Measurements from ENCODE around the gene ARPP19. TPM values are rescaled to one million over a fixed set of nuclear protein-coding genes. Genes with fewer than 3 reads are reported as not detected.

ARPP19 gene
- total RNA-seq, 4 donors from 2014 or later = 141 to 201 (median 166) TPM

- TF ChIP-seq CTCF (IDR thresholded peaks at IDR 0.05) (no peak), POLR2AphosphoS5 (IDR thresholded peaks at IDR 0.05) (no peak), EP300 (IDR thresholded peaks at IDR 0.05) (no peak), POLR2A (IDR thresholded peaks at IDR 0.05; ENCODE audit: low read depth) (no peak)
- no peak overlapping the region for H3K27ac ChIP-seq (replicated peaks in 1 of 4)
- no peak overlapping the region for H3K4me3 ChIP-seq
- intact Hi-C loops (cut with DNase I) = no loop called here
- no peaks in the 10 kb centered on the region for H3K27me3 ChIP-seq
- H3K36me3 ChIP-seq = no peaks in the 10 kb centered on the region
- 77% methylated on average over 2 of the region's 2 CpGs for WGBS
- H3K9me3 ChIP-seq = no peaks in the 10 kb centered on the region
- H3K4me1 ChIP-seq = peaks cover 10 to 42% (median 20%) of the 10 kb centered on the region in 4 donors
- no peak for DNase-seq (ENCODE audit: extremely low spot score)
These were observed 57.7 kb downstream of the ARPP19 start for GRCh38 chr15:52511084-52511483.

- Histone ChIP-seq H3K4me1 (peaks cover 10 to 38% (median 20%) of the 10 kb centered on the region in 4 donors), H3K27ac (replicated peaks in 1 of 4) (no peak overlapping the region), H3K27me3 (no peaks in the 10 kb centered on the region), H3K4me3 (no peak overlapping the region), H3K36me3 (no peaks in the 10 kb centered on the region), H3K9me3 (no peaks in the 10 kb centered on the region)
- intact Hi-C loops (cut with DNase I) = no loop called here
- no peak for DNase-seq (ENCODE audit: extremely low spot score)
- TF ChIP-seq POLR2A (IDR thresholded peaks at IDR 0.05; ENCODE audit: low read depth) (no peak), CTCF (IDR thresholded peaks at IDR 0.05) (no peak), EP300 (IDR thresholded peaks at IDR 0.05) (no peak), POLR2AphosphoS5 (IDR thresholded peaks at IDR 0.05) (no peak)
- WGBS = 81% methylated on average over 3 of the region's 3 CpGs
These were observed 59.2 kb downstream of the ARPP19 start for GRCh38 chr15:52509500-52510245.

- WGBS = 68% methylated on average over 6 of the region's 6 CpGs
- no peak overlapping the region for H3K4me3 ChIP-seq
- no peaks in the 10 kb centered on the region for H3K27me3 ChIP-seq
- no peaks in the 10 kb centered on the region for H3K9me3 ChIP-seq
- H3K4me1 ChIP-seq = peaks cover 8 to 31% (median 18%) of the 10 kb centered on the region in 4 donors
- no peak for DNase-seq (ENCODE audit: extremely low spot score)
- H3K27ac ChIP-seq (replicated peaks in 1 of 4) = no peak overlapping the region
- no peaks in the 10 kb centered on the region for H3K36me3 ChIP-seq
- intact Hi-C loops (cut with DNase I) = no loop called here
- TF ChIP-seq EP300 (IDR thresholded peaks at IDR 0.05) = no peak
- TF ChIP-seq POLR2A (IDR thresholded peaks at IDR 0.05; ENCODE audit: low read depth) = no peak
- no peak for TF ChIP-seq CTCF (IDR thresholded peaks at IDR 0.05)
- TF ChIP-seq POLR2AphosphoS5 (IDR thresholded peaks at IDR 0.05) = no peak
These were observed 62.3 kb downstream of the ARPP19 start for GRCh38 chr15:52506549-52506948.

GRCh38 chr15:52505151-52505550 lies 63.7 kb downstream of the ARPP19 start:
- Histone ChIP-seq H3K36me3 (peaks cover 0 to 2% (median 0%) of the 10 kb centered on the region in 4 donors), H3K27ac (replicated peaks in 1 of 4) (no peak overlapping the region), H3K4me3 (no peak overlapping the region), H3K27me3 (no peaks in the 10 kb centered on the region), H3K9me3 (no peaks in the 10 kb centered on the region), H3K4me1 (peaks cover 0 to 25% (median 13%) of the 10 kb centered on the region in 4 donors)
- WGBS = 88% methylated on average over 6 of the region's 6 CpGs
- TF ChIP-seq CTCF (IDR thresholded peaks at IDR 0.05) = no peak
- no peak for TF ChIP-seq EP300 (IDR thresholded peaks at IDR 0.05)
- TF ChIP-seq POLR2A (IDR thresholded peaks at IDR 0.05; ENCODE audit: low read depth) = no peak
- no peak for TF ChIP-seq POLR2AphosphoS5 (IDR thresholded peaks at IDR 0.05)
- peak; percentile 64 for DNase-seq (ENCODE audit: extremely low spot score)
- intact Hi-C loops (cut with DNase I) = no loop called here
